H1 (cell line): ENCODE data around the gene PRMT2. TPM values are rescaled to one million over a fixed set of nuclear protein-coding genes. Genes with fewer than 3 reads are reported as not detected.

Source experiments
- CTCF ChIA-PET: fragments of 300-600 bp; sonication (Branson Sonifier 250); formaldehyde crosslinking; loops from one replicate; lab custom pipeline; 2021; ENCODE audit not compliant: partially characterized antibody; lab: Charles Lee
- POLR2A ChIA-PET: fragments of 300-600 bp; sonication (Branson Sonifier 250); formaldehyde crosslinking; loops from one replicate; lab custom pipeline; 2021; ENCODE audit warnings: inconsistent platforms; ENCODE audit not compliant: partially characterized antibody; lab: Charles Lee
- DNase-seq, 2 experiments: peaks; one replicate each; pipeline versions ENCODE4 v3.0.0 to v3.0.0-alpha.2; 2010 to 2022; ENCODE audit warnings: low spot score in 2 of 2, low read depth in 1 of 2, mixed read lengths in 1 of 2
- FAIRE-seq: peaks from 2 replicates; lab custom pipeline; 2011; peaks lifted over from hg19 to GRCh38; lab: Jason Lieb, UNC
- H2AFZ ChIP-seq: 2 replicates; pipeline ENCODE4 v1.8.1; 2012; ENCODE audit warnings: low read length, inconsistent platforms
- H2AK5ac ChIP-seq: 2 replicates; pipeline ENCODE4 v1.6.1; 2013; ENCODE audit warnings: low read depth, low read length
- H2BK120ac ChIP-seq: replicated peaks from 2 replicates; pipeline ENCODE3; 2013; ENCODE audit warnings: low read depth, low read length, inconsistent platforms
- H2BK12ac ChIP-seq: 2 replicates; pipeline ENCODE4 v1.6.1; 2013; ENCODE audit warnings: low read depth, low read length
- H2BK15ac ChIP-seq: 2 replicates; pipeline ENCODE4 v1.6.1; 2013; ENCODE audit warnings: low read length
- H2BK20ac ChIP-seq: 2 replicates; pipeline ENCODE4 v1.6.1; 2013; ENCODE audit warnings: low read length
- H2BK5ac ChIP-seq: 2 replicates; pipeline ENCODE4 v1.6.1; 2013; ENCODE audit warnings: low read depth, low read length
- H3K14ac ChIP-seq: 2 replicates; pipeline ENCODE4 v1.6.1; 2013; ENCODE audit warnings: inconsistent platforms; ENCODE audit not compliant: insufficient read length
- H3K18ac ChIP-seq: 2 replicates; pipeline ENCODE4 v1.6.1; 2013; ENCODE audit warnings: low read length; ENCODE audit errors: extremely low read depth
- H3K23ac ChIP-seq: 2 replicates; pipeline ENCODE4 v1.6.1; 2013; ENCODE audit warnings: inconsistent platforms; ENCODE audit not compliant: insufficient read length
- H3K23me2 ChIP-seq: 2 replicates; pipeline ENCODE4 v1.6.1; 2013; ENCODE audit warnings: low read depth, low read length
- H3K27ac ChIP-seq: 2 replicates; pipeline ENCODE4 v1.6.1; 2011; ENCODE audit warnings: low read depth, low read length, inconsistent platforms
- H3K27me3 ChIP-seq, 4 experiments: replicated peaks in 1 of 4; 1 replicate in 1 of 4; 2 replicates in 3 of 4; pipeline versions ENCODE4 v1.6.1 to v1.8.1; 2011 to 2013; ENCODE audit warnings: low read length in 3 of 4, mild to moderate bottlenecking in 3 of 4, inconsistent platforms in 2 of 4, mixed read lengths in 2 of 4, moderate library complexity in 1 of 4; ENCODE audit not compliant: control insufficient read depth in 3 of 4, insufficient read depth in 3 of 4; ENCODE audit errors: extremely low read depth in 1 of 4
- H3K36me3 ChIP-seq, 4 experiments: 2 replicates each; pipeline versions ENCODE4 v1.6.1 to v1.8.1; 2011 to 2013; ENCODE audit warnings: mild to moderate bottlenecking in 4 of 4, low read length in 3 of 4, moderate library complexity in 2 of 4, control low read depth in 1 of 4, inconsistent platforms in 1 of 4; ENCODE audit not compliant: insufficient read depth in 4 of 4, control insufficient read depth in 2 of 4
- H3K4ac ChIP-seq: replicated peaks from 2 replicates; pipeline ENCODE3; 2013; ENCODE audit warnings: low read length, low read depth, mixed read lengths, inconsistent platforms; ENCODE audit not compliant: insufficient read length
- H3K4me1 ChIP-seq, 4 experiments: replicated peaks in 1 of 4; 1 replicate in 1 of 4; 2 replicates in 3 of 4; pipeline versions ENCODE4 v1.6.1 to v1.8.1; 2011 to 2013; ENCODE audit warnings: low read length in 3 of 4, inconsistent platforms in 2 of 4, mixed read lengths in 1 of 4; ENCODE audit not compliant: insufficient read depth in 4 of 4, control insufficient read depth in 3 of 4
- H3K4me2 ChIP-seq, 2 experiments: 2 replicates each; pipeline versions ENCODE4 v1.6.1 to v1.8.1; 2011 to 2013; ENCODE audit warnings: low read depth in 2 of 2, low read length in 2 of 2, control low read depth in 1 of 2, inconsistent platforms in 1 of 2, mild to moderate bottlenecking in 1 of 2; ENCODE audit not compliant: insufficient read depth in 1 of 2
- H3K4me3 ChIP-seq, 4 experiments: fragments of 200-600, 300-600 bp in 1 of 4; sonication (generic), shearing (Covaris generic), sonication (Bioruptor Twin) in 1 of 4; 2 replicates each; pipeline versions ENCODE4 v1.5.1 to v1.8.1; 2011 to 2016; ENCODE audit warnings: low read length in 4 of 4, low read depth in 3 of 4, control low read depth in 2 of 4, inconsistent platforms in 2 of 4, mild to moderate bottlenecking in 2 of 4, mixed read lengths in 1 of 4, moderate library complexity in 1 of 4; ENCODE audit not compliant: insufficient read depth in 2 of 4; ENCODE audit errors: extremely low read depth in 1 of 4
- H3K56ac ChIP-seq: replicated peaks from 2 replicates; pipeline ENCODE3; 2013; ENCODE audit warnings: low read depth, mild to moderate bottlenecking, mixed read lengths, low read length, inconsistent platforms; ENCODE audit not compliant: insufficient read length
- H3K79me1 ChIP-seq: 2 replicates; pipeline ENCODE4 v1.6.1; 2013; ENCODE audit warnings: low read depth, low read length, control low read depth
- H3K79me2 ChIP-seq, 2 experiments: 2 replicates each; pipeline versions ENCODE4 v1.6.1 to v1.8.1; 2012 to 2013; ENCODE audit warnings: low read length in 2 of 2, mild to moderate bottlenecking in 2 of 2, inconsistent platforms in 1 of 2; ENCODE audit not compliant: insufficient read depth in 2 of 2, control insufficient read depth in 1 of 2
- H3K9ac ChIP-seq, 4 experiments: replicated peaks in 1 of 4; 1 replicate in 1 of 4; 2 replicates in 3 of 4; pipeline versions ENCODE4 v1.6.1 to v1.8.1; 2011 to 2013; ENCODE audit warnings: low read depth in 3 of 4, low read length in 3 of 4, control low read depth in 2 of 4, mild to moderate bottlenecking in 2 of 4, moderate library complexity in 2 of 4, inconsistent platforms in 1 of 4; ENCODE audit errors: extremely low read depth in 1 of 4
- H3K9me3 ChIP-seq, 2 experiments: 2 replicates each; pipeline versions ENCODE4 v1.6.1 to v1.8.1; 2012 to 2013; ENCODE audit warnings: mild to moderate bottlenecking in 2 of 2, moderate library complexity in 2 of 2, control low read depth in 1 of 2, inconsistent platforms in 1 of 2, low read depth in 1 of 2, low read length in 1 of 2, mixed read lengths in 1 of 2; ENCODE audit not compliant: insufficient read depth in 2 of 2
- H4K20me1 ChIP-seq, 2 experiments: replicated peaks in 1 of 2; 2 replicates each; pipeline versions ENCODE3 to v1.8.1; 2011 to 2013; ENCODE audit warnings: inconsistent platforms in 2 of 2, low read length in 2 of 2, mild to moderate bottlenecking in 1 of 2; ENCODE audit not compliant: insufficient read depth in 2 of 2, control insufficient read depth in 1 of 2
- H4K5ac ChIP-seq: 2 replicates; pipeline ENCODE4 v1.6.1; 2013; ENCODE audit warnings: low read length, low read depth, mixed read lengths, inconsistent platforms; ENCODE audit not compliant: insufficient read length
- H4K8ac ChIP-seq: 2 replicates; pipeline ENCODE4 v1.8.0; 2013; ENCODE audit warnings: mild to moderate bottlenecking, moderate library complexity, low read length, inconsistent platforms; ENCODE audit not compliant: insufficient read depth; ENCODE audit errors: extremely low read depth
- H4K91ac ChIP-seq: replicated peaks from 2 replicates; pipeline ENCODE3; 2013; ENCODE audit warnings: low read length, mixed read lengths, inconsistent platforms; ENCODE audit not compliant: insufficient read length
- ASH2L ChIP-seq: fragments of 200-600, 300-600 bp; sonication (generic); IDR thresholded peaks from one replicate; pipeline ENCODE4 v1.7.1; 2017; ENCODE audit warnings: low read length
- BACH1 ChIP-seq: IDR thresholded peaks from 2 replicates; pipeline ENCODE4 v1.6.1; 2012; ENCODE audit warnings: low read length, improper control_type of control experiment
- CEBPB ChIP-seq: IDR thresholded peaks from 2 replicates; pipeline ENCODE4 v1.6.1; 2012; ENCODE audit warnings: low read depth, low read length
- EGR1 ChIP-seq: IDR thresholded peaks from 2 replicates; pipeline ENCODE4 v1.6.1; 2011; ENCODE audit warnings: low read depth, low read length, borderline replicate concordance
- EZH2 ChIP-seq: fragments of 200-600 bp; sonication (generic); IDR thresholded peaks from 2 replicates; pipeline ENCODE4 v1.7.1; 2012; ENCODE audit warnings: low read depth, mild to moderate bottlenecking, moderate library complexity, low read length, inconsistent platforms; ENCODE audit not compliant: severe bottlenecking
- MAFK ChIP-seq: IDR thresholded peaks from 2 replicates; pipeline ENCODE4 v1.6.1; 2012; ENCODE audit warnings: low read depth, mild to moderate bottlenecking, improper control_type of control experiment, low read length
- RXRA ChIP-seq: IDR thresholded peaks from 2 replicates; pipeline ENCODE4 v1.6.1; 2011; ENCODE audit warnings: low read depth, mild to moderate bottlenecking, low read length, moderate library complexity; ENCODE audit not compliant: insufficient read depth
- SIN3A ChIP-seq, 2 experiments: IDR thresholded peaks in 1 of 2; conservative IDR thresholded peaks in 1 of 2; 2 replicates each; pipeline ENCODE4 v1.6.1; 2011 to 2012; ENCODE audit warnings: low read length in 2 of 2, improper control_type of control experiment in 1 of 2, low read depth in 1 of 2, mild to moderate bottlenecking in 1 of 2
- USF2 ChIP-seq: IDR thresholded peaks from 2 replicates; pipeline ENCODE4 v1.6.1; 2011; ENCODE audit warnings: low read length, improper control_type of control experiment
- YY1 ChIP-seq: IDR thresholded peaks from 2 replicates; pipeline ENCODE4 v1.6.1; 2011; ENCODE audit warnings: low read depth, mild to moderate bottlenecking, low read length
- ZNF274 ChIP-seq: IDR thresholded peaks from 2 replicates; pipeline ENCODE4 v1.7.0; 2012; ENCODE audit warnings: low read length, borderline replicate concordance; ENCODE audit errors: extremely low read depth
- WGBS, 2 experiments: shearing (Covaris generic) in 1 of 2; methylation state at CpG; one replicate each; pipeline versions ENCODE4 v1.1.6 to v1.1.7; 2013 to 2015; ENCODE audit warnings: low lambda C conversion rate in 2 of 2, mixed read lengths in 2 of 2, inconsistent platforms in 1 of 2, low coverage in 1 of 2, missing lambda C conversion rate in 1 of 2; ENCODE audit not compliant: insufficient replicate concordance in 2 of 2, insufficient coverage in 1 of 2, insufficient read length in 1 of 2; ENCODE audit errors: extremely low coverage in 1 of 2, missing lambda C conversion rate in 1 of 2; 5-methylcytosine and 5-hydroxymethylcytosine counted together
- polyA plus RNA-seq, 7 experiments: library from polyadenylated mRNA; depleted of rRNA in 3 of 7; stranded (reverse) in 5 of 7; unstranded in 2 of 7; fragments of >200 nt in 5 of 7; fragments of 200-250 nt in 2 of 7; gene quantifications; 1 replicate in 5 of 7; 2 replicates in 1 of 7; 4 replicates in 1 of 7; pipeline versions ENCODE4 v1.2.1 to v1.2.3, GENCODE V29; 2011 to 2013; ENCODE audit warnings: missing spikeins in 2 of 7, mixed read lengths in 2 of 7
- total RNA-seq: library from RNA; stranded (reverse); fragmentation: NEBNext Ultra II Directional; extraction: Animal tissue kit (Norgen Biotek cat#: 25700); gene quantifications from 2 replicates; pipeline ENCODE4 v1.2.1, GENCODE V29; 2021
- TF ChIP-seq, protein P1 (sequence below): IDR thresholded peaks from 2 replicates; pipeline ENCODE4 v1.6.1; 2012; ENCODE audit warnings: inconsistent platforms

The PRMT2 gene
- total and polyA plus RNA-seq, 2 of the 8 experiments (the other 6 are each of a cell fraction or from before 2014, with no cell fraction given), result 45.8 to 59.2 TPM

DNA sequence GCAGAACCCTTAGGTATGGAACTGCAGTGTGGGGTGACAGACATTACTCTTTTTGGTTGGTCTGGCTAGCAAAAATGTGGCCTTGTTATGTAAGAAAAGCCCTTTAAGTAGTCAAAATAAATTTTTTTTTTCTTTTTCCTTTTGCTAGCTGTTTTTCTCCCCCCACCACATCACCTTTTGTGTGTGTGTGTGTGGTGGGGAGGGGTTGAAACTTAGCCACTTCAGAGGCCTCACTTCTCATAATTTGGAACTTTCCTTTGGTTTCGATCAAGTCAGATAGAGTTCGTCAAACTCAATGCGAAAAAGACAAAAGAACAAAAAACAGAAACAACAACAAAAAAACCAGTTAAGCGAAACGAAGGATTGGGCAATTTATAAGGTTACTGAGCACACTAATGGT is 1.9 kb upstream of the PRMT2 start:
- Histone ChIP-seq H4K5ac (no peak overlapping the region), H3K4me1 (peaks cover 0 to 8% (median 4%) of the 10 kb centered on the region in 4 experiments; a peak in 4 of 7 replicates), H3K36me3 (peaks cover 0 to 12% (median 1%) of the 10 kb centered on the region in 4 experiments; a peak in 2 of 8 replicates), H4K91ac (no peak overlapping the region), H2BK5ac (no peak overlapping the region), H2BK12ac (no peak overlapping the region), H3K79me2 (peaks cover 5 to 11% of the 10 kb centered on the region in 2 experiments; a peak in 2 of 4 replicates), H3K4me2 (no peak overlapping the region), H2BK120ac (no peak overlapping the region), H3K9me3 (no peaks in the 10 kb centered on the region), H3K18ac (no peak overlapping the region), H4K8ac (no peak overlapping the region), H3K23me2 (peaks cover 4% of the 10 kb centered on the region; the same call in 1 of the 2 replicates), H3K56ac (no peak overlapping the region), H4K20me1 (peaks cover 0 to 4% of the 10 kb centered on the region in 2 experiments), H3K23ac (no peak overlapping the region), H3K27me3 (no peaks in the 10 kb centered on the region), H3K27ac (no peak overlapping the region), H3K14ac (no peak overlapping the region), H3K4ac (no peak overlapping the region), H2AFZ (peak overlapping the region; percentile 97), H2BK15ac (no peak overlapping the region), H2AK5ac (no peak overlapping the region), H3K4me3 (no peak overlapping the region), H3K9ac (no peak overlapping the region), H3K79me1 (no peaks in the 10 kb centered on the region), H2BK20ac (no peak overlapping the region; the same call in 1 of the 2 replicates)
- FAIRE-seq, result no peak
- no peak for DNase-seq
- 93% methylated on average over 5 of the region's 5 CpGs; no CpG with 5 or more reads in 1 of the 2 experiments for WGBS, 2 experiments
- CTCF ChIA-PET, result interaction anchor here (1.0 to 3.4 kb wide), 5 partner anchors 8 to 69 kb away, joined by 3 to 11 read pairs (median 5); no protein-coding TSS in a partner anchor
- POLR2A ChIA-PET, result interaction anchor here (1.0 to 1.3 kb wide), 2 partner anchors 102 to 165 kb away, joined by 3 to 4 read pairs; no protein-coding TSS in a partner anchor
- TF ChIP-seq YY1 (no peak), RXRA (no peak), CEBPB (no peak), USF2 (no peak), BACH1 (no peak), ZNF274 (no peak), EGR1 (no peak), ASH2L (no peak), SIN3A (conservative IDR thresholded peaks at IDR 0.05 in 1 of 2, IDR thresholded peaks at IDR 0.05 in 1 of 2; ENCODE audit: low read depth in 1 of 2, low read length in 2 of 2) (no peak), EZH2 (no peak), MAFK (no peak)
- TF ChIP-seq, protein P1, sequence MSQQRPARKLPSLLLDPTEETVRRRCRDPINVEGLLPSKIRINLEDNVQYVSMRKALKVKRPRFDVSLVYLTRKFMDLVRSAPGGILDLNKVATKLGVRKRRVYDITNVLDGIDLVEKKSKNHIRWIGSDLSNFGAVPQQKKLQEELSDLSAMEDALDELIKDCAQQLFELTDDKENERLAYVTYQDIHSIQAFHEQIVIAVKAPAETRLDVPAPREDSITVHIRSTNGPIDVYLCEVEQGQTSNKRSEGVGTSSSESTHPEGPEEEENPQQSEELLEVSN, result no peak
